Astrocyte of the spinal cord (primary cell): ENCODE measurements around the gene PER2.

Experiments
- DNase-seq: peaks from one replicate; pipeline ENCODE4 v3.0.0; 2011; ENCODE audit warnings: low read depth, low spot score
- H3K4me3 ChIP-seq: 2 replicates; pipeline ENCODE4 v1.5.1; 2011; ENCODE audit warnings: low read depth, mild to moderate bottlenecking, low read length, moderate library complexity
- in situ Hi-C: cut with HindIII; loops from 2 replicates; pipeline ENCODE4 v1.10.0; 2017; ENCODE audit warnings: low sequenced_read_pairs
- TF ChIP-seq, protein P1 (sequence below): IDR thresholded peaks from 2 replicates; pipeline ENCODE4 v1.5.1; 2012; ENCODE audit warnings: low read depth, mild to moderate bottlenecking, low read length, inconsistent platforms

PER2 gene

GRCh38 chr2:238254095-238254723 lies 34.2 kb downstream of the PER2 start:
- in situ Hi-C loops: no loop called here
- no peak overlapping the region for H3K4me3 ChIP-seq
- DNase-seq: no peak
- TF ChIP-seq, protein P1, sequence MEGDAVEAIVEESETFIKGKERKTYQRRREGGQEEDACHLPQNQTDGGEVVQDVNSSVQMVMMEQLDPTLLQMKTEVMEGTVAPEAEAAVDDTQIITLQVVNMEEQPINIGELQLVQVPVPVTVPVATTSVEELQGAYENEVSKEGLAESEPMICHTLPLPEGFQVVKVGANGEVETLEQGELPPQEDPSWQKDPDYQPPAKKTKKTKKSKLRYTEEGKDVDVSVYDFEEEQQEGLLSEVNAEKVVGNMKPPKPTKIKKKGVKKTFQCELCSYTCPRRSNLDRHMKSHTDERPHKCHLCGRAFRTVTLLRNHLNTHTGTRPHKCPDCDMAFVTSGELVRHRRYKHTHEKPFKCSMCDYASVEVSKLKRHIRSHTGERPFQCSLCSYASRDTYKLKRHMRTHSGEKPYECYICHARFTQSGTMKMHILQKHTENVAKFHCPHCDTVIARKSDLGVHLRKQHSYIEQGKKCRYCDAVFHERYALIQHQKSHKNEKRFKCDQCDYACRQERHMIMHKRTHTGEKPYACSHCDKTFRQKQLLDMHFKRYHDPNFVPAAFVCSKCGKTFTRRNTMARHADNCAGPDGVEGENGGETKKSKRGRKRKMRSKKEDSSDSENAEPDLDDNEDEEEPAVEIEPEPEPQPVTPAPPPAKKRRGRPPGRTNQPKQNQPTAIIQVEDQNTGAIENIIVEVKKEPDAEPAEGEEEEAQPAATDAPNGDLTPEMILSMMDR: no peak

DNA sequence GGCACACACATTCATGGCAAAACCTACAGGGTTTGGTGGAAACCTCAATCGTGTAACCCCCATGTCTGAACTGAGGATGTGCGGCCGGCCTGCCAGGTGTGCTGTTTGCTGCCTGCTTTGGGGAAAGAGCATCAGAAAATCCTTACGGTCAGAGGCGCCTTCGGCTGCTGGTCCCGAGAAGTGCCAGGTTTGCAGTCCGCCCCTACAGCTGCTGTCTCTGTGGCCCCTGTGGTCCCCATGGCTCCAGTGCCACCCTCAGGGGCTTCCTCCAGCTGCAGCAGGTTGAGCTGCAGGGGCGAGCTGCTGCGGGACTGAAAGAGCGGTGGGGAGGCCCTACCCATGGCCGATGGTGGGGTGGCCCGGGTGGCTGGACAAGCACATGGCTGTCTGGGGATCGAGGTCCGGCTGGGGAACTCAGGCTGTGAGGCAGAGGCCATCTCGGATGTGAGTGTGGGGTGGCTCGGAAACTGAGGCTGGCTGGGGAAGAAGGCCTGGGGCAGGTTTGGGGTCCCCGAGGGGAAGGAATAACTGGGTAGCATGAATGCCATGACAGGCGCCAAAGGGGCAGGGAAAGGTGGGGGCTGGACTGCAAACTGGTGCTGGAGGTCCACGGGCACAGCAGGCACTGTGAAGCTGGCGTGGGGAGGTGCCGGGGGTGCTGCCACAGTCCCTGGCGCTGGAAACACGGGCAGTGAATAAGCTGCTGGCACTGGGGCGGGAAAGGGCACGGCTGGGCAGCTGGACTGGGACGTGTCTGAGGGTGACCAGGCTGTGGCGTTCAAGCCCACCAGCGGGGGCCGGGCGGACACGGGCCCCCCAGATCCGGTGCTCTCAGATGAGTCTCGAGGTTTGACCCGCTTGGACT lies 35.4 kb downstream of the PER2 start:
- in situ Hi-C loops: no loop called here
- TF ChIP-seq, protein P1: no peak

DNA sequence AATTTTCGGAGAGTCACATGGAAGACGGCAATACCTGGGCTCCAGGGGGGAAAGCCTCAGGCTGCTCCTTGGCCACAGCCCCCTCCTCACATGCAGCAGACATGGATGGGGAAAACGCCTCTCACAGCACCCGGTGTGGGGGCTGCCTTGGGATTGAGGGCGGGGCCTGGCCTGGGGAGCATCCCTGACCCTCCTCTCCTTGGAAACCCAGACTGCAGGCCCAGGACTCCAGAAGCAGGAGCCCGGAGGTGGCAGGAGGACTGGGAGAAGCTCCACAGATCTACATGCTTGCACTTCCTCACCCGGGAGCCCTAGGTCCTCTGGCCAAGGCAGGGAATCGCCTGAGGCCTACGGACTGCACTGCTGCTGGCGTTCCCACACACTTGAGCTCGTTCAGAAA lies 36.4 kb downstream of the PER2 start:
- no peak overlapping the region for H3K4me3 ChIP-seq
- TF ChIP-seq, protein P1: no peak
- in situ Hi-C loops: no loop called here

More for the DNA sequence above, 35.4 kb downstream of the PER2 start:
- H3K4me3 ChIP-seq: no peak overlapping the region
- DNase-seq: no peak

GRCh38 chr2:238251331-238251730 lies 37.1 kb downstream of the PER2 start:
- H3K4me3 ChIP-seq: no peak overlapping the region
- in situ Hi-C loops: no loop called here
- no peak for DNase-seq
- TF ChIP-seq, protein P1: no peak

More for the DNA sequence above, 36.4 kb downstream of the PER2 start:
- DNase-seq: no peak

GRCh38 chr2:238250896-238251295 lies 37.5 kb downstream of the PER2 start:
- H3K4me3 ChIP-seq: no peak overlapping the region
- in situ Hi-C loops: no loop called here
- TF ChIP-seq, protein P1: no peak
- no peak for DNase-seq

DNA sequence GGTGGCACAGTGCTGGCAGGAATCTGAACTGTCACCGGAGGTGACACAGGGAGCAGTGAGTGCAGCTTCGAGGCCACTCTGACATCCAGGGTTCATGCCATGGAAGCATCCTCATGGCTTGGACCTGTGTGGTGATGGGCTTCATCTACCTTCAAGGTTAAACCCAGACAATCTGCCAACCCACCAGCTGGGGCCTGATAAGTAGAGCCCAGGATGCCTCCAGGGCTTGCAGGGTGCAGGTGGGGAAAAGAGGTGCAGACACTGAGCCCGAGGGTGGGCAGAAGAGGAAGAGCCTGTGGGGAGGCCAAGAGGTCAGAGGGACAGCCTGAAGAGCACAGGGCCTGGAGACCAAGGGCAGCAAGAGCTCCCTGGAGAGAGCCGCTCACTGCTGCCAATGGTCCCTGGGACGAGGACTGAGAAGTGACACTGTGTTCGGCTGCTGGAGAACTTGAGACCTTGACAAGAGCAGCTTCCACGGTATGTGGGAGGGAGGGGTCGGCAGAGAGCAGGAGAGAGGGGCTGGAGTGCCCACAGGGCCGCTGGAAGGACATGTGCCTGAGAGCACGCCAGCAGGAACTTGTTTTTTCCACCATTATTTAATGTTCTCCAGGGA lies 40.5 kb downstream of the PER2 start:
- in situ Hi-C loops: no loop called here
- no peak overlapping the region for H3K4me3 ChIP-seq
- no peak for DNase-seq
- TF ChIP-seq, protein P1: no peak
